Coronary artery (tissue), 2 donors: Measurements from ENCODE around the gene BEND6.
A peak's percentile ranks its signal among the peaks of the same experiment; 100 is the strongest.

Source experiments
- DNase-seq: peaks from one replicate; pipeline ENCODE4 v3.0.0-alpha.2; 2017; ENCODE audit warnings: low spot score
- H3K27ac ChIP-seq, 2 donors: fragments of 200-600 bp; sonication (generic); one replicate each; pipeline ENCODE4 v1.5.1; 2016 to 2019
- H3K4me3 ChIP-seq: fragments of 200-600 bp; sonication (generic); 2 replicates; pipeline ENCODE4 v1.5.1; 2016; ENCODE audit warnings: mild to moderate bottlenecking, moderate library complexity
- TF ChIP-seq, protein P1 (sequence below): fragments of 200-600 bp; sonication (generic); IDR thresholded peaks from one replicate; pipeline ENCODE4 v1.5.1; 2019; ENCODE audit warnings: antibody characterized with exemption

Gene BEND6

GRCh38 chr6:56953597-56954402 is 1.1 kb upstream of the BEND6 start:
- Histone ChIP-seq H3K4me3 (peak overlapping the region; percentile 74), H3K27ac (peak overlapping the region; percentile 52 to 62)
- no peak for DNase-seq
- TF ChIP-seq, protein P1, sequence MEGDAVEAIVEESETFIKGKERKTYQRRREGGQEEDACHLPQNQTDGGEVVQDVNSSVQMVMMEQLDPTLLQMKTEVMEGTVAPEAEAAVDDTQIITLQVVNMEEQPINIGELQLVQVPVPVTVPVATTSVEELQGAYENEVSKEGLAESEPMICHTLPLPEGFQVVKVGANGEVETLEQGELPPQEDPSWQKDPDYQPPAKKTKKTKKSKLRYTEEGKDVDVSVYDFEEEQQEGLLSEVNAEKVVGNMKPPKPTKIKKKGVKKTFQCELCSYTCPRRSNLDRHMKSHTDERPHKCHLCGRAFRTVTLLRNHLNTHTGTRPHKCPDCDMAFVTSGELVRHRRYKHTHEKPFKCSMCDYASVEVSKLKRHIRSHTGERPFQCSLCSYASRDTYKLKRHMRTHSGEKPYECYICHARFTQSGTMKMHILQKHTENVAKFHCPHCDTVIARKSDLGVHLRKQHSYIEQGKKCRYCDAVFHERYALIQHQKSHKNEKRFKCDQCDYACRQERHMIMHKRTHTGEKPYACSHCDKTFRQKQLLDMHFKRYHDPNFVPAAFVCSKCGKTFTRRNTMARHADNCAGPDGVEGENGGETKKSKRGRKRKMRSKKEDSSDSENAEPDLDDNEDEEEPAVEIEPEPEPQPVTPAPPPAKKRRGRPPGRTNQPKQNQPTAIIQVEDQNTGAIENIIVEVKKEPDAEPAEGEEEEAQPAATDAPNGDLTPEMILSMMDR, result no peak

GRCh38 chr6:56955171-56956155 is 556 bp downstream of the BEND6 start:
- H3K4me3 ChIP-seq, result peak overlapping the region; percentile 74
- peak; percentile 84 for DNase-seq
- TF ChIP-seq, protein P1, result peak; percentile 45
- H3K27ac ChIP-seq, result peak overlapping the region; percentile 22 to 52

- TF ChIP-seq, protein P1, result no peak
- DNase-seq, result no peak
- Histone ChIP-seq H3K27ac (no peak overlapping the region), H3K4me3 (no peak overlapping the region)
Observed at GRCh38 chr6:56956491-56956890, 1.6 kb downstream of the BEND6 start.

- H3K4me3 ChIP-seq, result no peak overlapping the region
- TF ChIP-seq, protein P1, result no peak
- no peak for DNase-seq
- no peak overlapping the region for H3K27ac ChIP-seq
Observed at GRCh38 chr6:56957856-56958255, 2.9 kb downstream of the BEND6 start.

- DNase-seq, result no peak
- Histone ChIP-seq H3K4me3 (no peak overlapping the region), H3K27ac (no peak overlapping the region)
- TF ChIP-seq, protein P1, result no peak
Observed at GRCh38 chr6:56958481-56958880, 3.6 kb downstream of the BEND6 start.

GRCh38 chr6:56959094-56959493 is 4.2 kb downstream of the BEND6 start:
- TF ChIP-seq, protein P1, result no peak
- Histone ChIP-seq H3K27ac (no peak overlapping the region), H3K4me3 (no peak overlapping the region)
- DNase-seq, result no peak
